Stimulated activated naive CD8-positive, alpha-beta T cell treated with anti-CD3 and anti-CD28 coated beads, Interleukin-15, Interleukin-2, amounts not matched to agents 100 ng/mL and 50 ng/mL, for 24 hours (primary cell): ENCODE measurements around the gene DCHS2.

ENCODE experiments used
- H3K27ac Mint-ChIP-seq: one replicate; pipeline ENCODE4 v1.8.0; 2021; ENCODE audit warnings: mild to moderate bottlenecking, mixed read lengths
- H3K27me3 Mint-ChIP-seq: one replicate; pipeline ENCODE4 v1.8.0; 2021; ENCODE audit warnings: mixed read lengths
- H3K36me3 Mint-ChIP-seq: one replicate; pipeline ENCODE4 v1.8.0; 2021; ENCODE audit warnings: low read depth, mixed read lengths
- H3K4me1 Mint-ChIP-seq: one replicate; pipeline ENCODE4 v1.8.0; 2021; ENCODE audit warnings: low read depth, mixed read lengths
- H3K4me3 Mint-ChIP-seq: one replicate; pipeline ENCODE4 v1.8.0; 2021; ENCODE audit warnings: mild to moderate bottlenecking, mixed read lengths
- H3K9me3 Mint-ChIP-seq: one replicate; pipeline ENCODE4 v1.8.0; 2021; ENCODE audit warnings: mixed read lengths

DCHS2 gene

GRCh38 chr4:154315741-154316140, 175.9 kb downstream of the DCHS2 start:
- Mint-ChIP-seq H3K9me3 (peaks cover 8% of the 10 kb centered on the region), H3K4me1 (no peaks in the 10 kb centered on the region), H3K36me3 (no peaks in the 10 kb centered on the region), H3K27me3 (peaks cover 33% of the 10 kb centered on the region), H3K27ac (no peak overlapping the region), H3K4me3 (no peak overlapping the region)

DNA sequence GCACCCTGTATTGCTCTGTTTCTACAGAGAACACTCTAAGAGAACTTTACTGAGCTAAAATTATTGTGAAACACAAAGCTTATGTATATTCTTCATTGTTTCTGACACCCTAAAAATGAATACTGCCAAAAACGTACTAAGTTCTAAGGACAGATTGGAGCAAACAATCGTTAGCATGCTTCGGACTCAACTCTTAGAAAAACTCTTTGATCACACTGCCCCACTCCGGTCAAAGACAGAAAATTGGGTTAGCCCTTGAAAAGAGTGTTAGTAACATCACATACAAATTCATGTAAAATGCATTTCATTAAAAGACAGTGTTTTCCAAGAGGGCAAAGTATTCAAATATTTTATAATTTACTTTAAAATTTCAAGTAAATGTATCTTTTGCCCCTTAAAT, 177.4 kb downstream of the DCHS2 start:
- Mint-ChIP-seq H3K27me3 (peaks cover 40% of the 10 kb centered on the region), H3K4me1 (no peaks in the 10 kb centered on the region), H3K4me3 (no peak overlapping the region), H3K36me3 (no peaks in the 10 kb centered on the region), H3K9me3 (peaks cover 8% of the 10 kb centered on the region), H3K27ac (no peak overlapping the region)

DNA sequence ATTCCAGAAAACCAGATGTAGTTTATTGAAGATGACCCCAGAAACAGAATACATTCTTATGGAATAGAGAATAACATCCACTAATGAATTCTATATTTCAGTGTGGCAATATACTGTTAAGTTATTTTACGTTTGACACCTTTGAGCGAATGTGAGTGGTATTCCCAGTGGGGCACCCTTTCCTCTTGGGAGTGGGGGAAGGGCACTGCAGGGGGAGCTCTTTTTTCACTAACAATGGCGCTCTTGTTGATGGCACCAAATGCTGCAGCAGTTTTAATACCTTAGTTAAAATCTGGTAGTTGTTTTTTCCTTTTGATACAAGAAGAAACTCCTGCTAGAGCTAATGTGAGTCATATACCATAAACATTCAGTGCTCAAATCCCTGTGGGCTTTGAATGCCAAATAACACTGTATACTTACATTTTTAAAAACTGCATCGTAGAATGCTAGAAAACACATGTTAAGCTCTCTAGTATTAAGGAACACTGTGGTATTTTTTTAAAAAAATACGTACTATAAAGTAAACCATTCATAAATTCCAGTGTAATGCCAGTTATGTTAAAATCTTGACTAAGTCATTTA, 178.5 kb downstream of the DCHS2 start:
- H3K27me3 Mint-ChIP-seq: peaks cover 37% of the 10 kb centered on the region
- H3K27ac Mint-ChIP-seq: no peak overlapping the region
- H3K36me3 Mint-ChIP-seq: no peaks in the 10 kb centered on the region
- no peak overlapping the region for H3K4me3 Mint-ChIP-seq
- H3K9me3 Mint-ChIP-seq: no peaks in the 10 kb centered on the region
- no peaks in the 10 kb centered on the region for H3K4me1 Mint-ChIP-seq

- H3K9me3 Mint-ChIP-seq: no peaks in the 10 kb centered on the region
- no peak overlapping the region for H3K4me3 Mint-ChIP-seq
Observed at GRCh38 chr4:154312246-154312645, 179.4 kb downstream of the DCHS2 start.

GRCh38 chr4:154310578-154310977, 181.0 kb downstream of the DCHS2 start:
- no peak overlapping the region for H3K27ac Mint-ChIP-seq
- H3K4me3 Mint-ChIP-seq: no peak overlapping the region
- H3K36me3 Mint-ChIP-seq: no peaks in the 10 kb centered on the region
- H3K27me3 Mint-ChIP-seq: peaks cover 39% of the 10 kb centered on the region
- no peaks in the 10 kb centered on the region for H3K9me3 Mint-ChIP-seq
- no peaks in the 10 kb centered on the region for H3K4me1 Mint-ChIP-seq

More at GRCh38 chr4:154312246-154312645, 179.4 kb downstream of the DCHS2 start:
- H3K4me1 Mint-ChIP-seq: no peaks in the 10 kb centered on the region
- H3K27me3 Mint-ChIP-seq: peaks cover 43% of the 10 kb centered on the region
- H3K27ac Mint-ChIP-seq: no peak overlapping the region
- H3K36me3 Mint-ChIP-seq: no peaks in the 10 kb centered on the region

GRCh38 chr4:154308207-154308606, 183.4 kb downstream of the DCHS2 start:
- Mint-ChIP-seq H3K4me1 (no peaks in the 10 kb centered on the region), H3K36me3 (no peaks in the 10 kb centered on the region), H3K9me3 (no peaks in the 10 kb centered on the region), H3K27ac (no peak overlapping the region), H3K4me3 (no peak overlapping the region), H3K27me3 (peaks cover 37% of the 10 kb centered on the region)

DNA sequence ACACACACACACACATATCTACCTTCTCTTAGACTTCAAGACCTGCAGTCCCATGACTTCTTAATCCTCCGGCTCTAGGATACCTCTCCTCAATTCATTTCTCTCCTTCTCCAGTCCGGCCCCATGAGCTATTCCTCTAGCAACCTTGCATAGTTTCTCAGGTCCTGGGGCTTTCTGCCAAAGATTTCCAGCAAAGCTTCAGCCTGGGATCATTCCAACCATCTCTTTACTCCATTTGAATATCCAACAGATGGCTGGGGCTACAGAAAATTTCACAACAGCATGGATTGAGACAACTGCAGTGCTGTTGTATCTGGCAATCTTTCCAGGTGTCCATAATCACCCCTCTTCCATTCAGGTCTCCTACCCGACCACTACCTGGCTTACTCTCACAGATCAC, 184.1 kb downstream of the DCHS2 start:
- no peak overlapping the region for H3K27ac Mint-ChIP-seq
- H3K36me3 Mint-ChIP-seq: no peaks in the 10 kb centered on the region
- no peaks in the 10 kb centered on the region for H3K9me3 Mint-ChIP-seq
- no peaks in the 10 kb centered on the region for H3K4me1 Mint-ChIP-seq
- no peak overlapping the region for H3K4me3 Mint-ChIP-seq
- peaks cover 33% of the 10 kb centered on the region for H3K27me3 Mint-ChIP-seq

DNA sequence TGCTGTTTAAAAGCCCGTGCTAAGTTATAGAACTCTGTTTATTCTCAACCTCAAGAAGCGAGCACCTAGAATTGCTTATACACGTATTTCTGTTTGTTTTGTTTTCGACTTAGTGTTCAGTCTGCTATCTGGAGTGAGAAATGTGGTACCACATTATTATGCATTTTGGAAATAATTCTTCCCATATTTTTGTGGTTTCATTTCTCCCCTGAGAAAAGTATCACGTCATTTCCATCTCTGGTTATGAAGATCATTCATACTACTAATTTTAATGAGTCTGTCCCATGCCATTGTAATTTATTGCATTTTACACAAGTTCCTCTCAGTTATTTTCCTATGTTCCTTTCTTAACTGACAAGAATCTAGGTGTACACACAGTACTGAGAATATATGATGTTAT, 186.0 kb downstream of the DCHS2 start:
- Mint-ChIP-seq H3K4me1 (no peaks in the 10 kb centered on the region), H3K27ac (no peak overlapping the region), H3K4me3 (no peak overlapping the region), H3K9me3 (no peaks in the 10 kb centered on the region), H3K27me3 (peaks cover 34% of the 10 kb centered on the region), H3K36me3 (no peaks in the 10 kb centered on the region)

DNA sequence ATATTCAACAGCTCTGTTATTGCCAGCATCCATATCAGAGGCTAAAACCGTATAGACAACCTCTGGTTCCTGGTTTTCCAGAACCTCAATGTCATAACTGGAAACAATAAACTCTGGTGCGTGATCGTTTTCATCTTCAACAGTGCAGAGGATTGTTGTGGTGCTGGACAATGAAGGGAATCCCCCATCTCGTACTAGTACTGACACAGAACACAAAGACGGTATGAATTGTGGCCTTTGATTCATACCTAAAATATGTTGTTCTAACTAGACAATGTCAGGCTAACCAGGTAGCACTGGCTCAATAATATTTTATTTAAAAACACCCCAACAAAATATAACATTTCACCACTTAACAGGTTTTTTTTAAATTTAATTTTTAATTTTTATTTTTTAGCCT, 186.9 kb downstream of the DCHS2 start:
- Mint-ChIP-seq H3K4me1 (no peaks in the 10 kb centered on the region), H3K36me3 (no peaks in the 10 kb centered on the region), H3K4me3 (no peak overlapping the region), H3K27ac (no peak overlapping the region), H3K27me3 (peaks cover 39% of the 10 kb centered on the region), H3K9me3 (no peaks in the 10 kb centered on the region)

GRCh38 chr4:154294652-154295350, 196.8 kb downstream of the DCHS2 start:
- Mint-ChIP-seq H3K4me1 (no peaks in the 10 kb centered on the region), H3K9me3 (no peaks in the 10 kb centered on the region), H3K36me3 (no peaks in the 10 kb centered on the region), H3K27me3 (peaks cover 17% of the 10 kb centered on the region), H3K4me3 (no peak overlapping the region), H3K27ac (no peak overlapping the region)

DNA sequence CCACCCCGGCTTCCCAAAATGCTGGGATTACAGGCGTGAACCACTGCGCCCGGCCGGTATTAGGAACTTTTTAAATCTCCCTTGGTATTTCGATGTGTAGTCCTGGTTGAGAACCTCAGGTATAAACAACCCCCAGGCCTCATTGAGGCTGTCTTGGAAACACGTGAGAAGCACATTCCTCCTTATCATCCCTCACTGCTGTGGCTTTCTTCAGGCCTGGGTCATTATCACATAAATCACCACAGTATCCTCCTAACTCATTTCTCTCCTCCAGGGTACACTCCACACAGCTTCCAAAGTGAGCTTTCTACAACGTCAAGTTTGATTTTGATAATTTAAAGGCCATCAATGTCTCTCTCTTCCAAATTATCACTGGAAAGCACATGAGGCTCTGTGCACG, 198.2 kb downstream of the DCHS2 start:
- no peaks in the 10 kb centered on the region for H3K36me3 Mint-ChIP-seq
- H3K27me3 Mint-ChIP-seq: peaks cover 20% of the 10 kb centered on the region
- H3K4me3 Mint-ChIP-seq: no peak overlapping the region
- no peaks in the 10 kb centered on the region for H3K9me3 Mint-ChIP-seq
- H3K4me1 Mint-ChIP-seq: no peaks in the 10 kb centered on the region
- H3K27ac Mint-ChIP-seq: no peak overlapping the region

- H3K4me3 Mint-ChIP-seq: no peak overlapping the region
Observed at GRCh38 chr4:154292589-154292988, 199.0 kb downstream of the DCHS2 start.

GRCh38 chr4:154277172-154277571, 214.4 kb downstream of the DCHS2 start:
- H3K4me3 Mint-ChIP-seq: no peak overlapping the region
- H3K4me1 Mint-ChIP-seq: no peaks in the 10 kb centered on the region
- H3K27ac Mint-ChIP-seq: no peak overlapping the region
- H3K36me3 Mint-ChIP-seq: no peaks in the 10 kb centered on the region
- H3K27me3 Mint-ChIP-seq: peaks cover 23% of the 10 kb centered on the region
- peaks cover 4% of the 10 kb centered on the region for H3K9me3 Mint-ChIP-seq

More at GRCh38 chr4:154292589-154292988, 199.0 kb downstream of the DCHS2 start:
- Mint-ChIP-seq H3K27me3 (peaks cover 16% of the 10 kb centered on the region), H3K4me1 (no peaks in the 10 kb centered on the region), H3K36me3 (no peaks in the 10 kb centered on the region), H3K27ac (no peak overlapping the region), H3K9me3 (no peaks in the 10 kb centered on the region)

GRCh38 chr4:154276496-154276895, 215.1 kb downstream of the DCHS2 start:
- Mint-ChIP-seq H3K4me1 (no peaks in the 10 kb centered on the region), H3K27ac (no peak overlapping the region), H3K36me3 (no peaks in the 10 kb centered on the region), H3K4me3 (no peak overlapping the region), H3K9me3 (peaks cover 4% of the 10 kb centered on the region), H3K27me3 (peaks cover 23% of the 10 kb centered on the region)

- H3K9me3 Mint-ChIP-seq: no peaks in the 10 kb centered on the region
- H3K27me3 Mint-ChIP-seq: peaks cover 20% of the 10 kb centered on the region
- H3K36me3 Mint-ChIP-seq: no peaks in the 10 kb centered on the region
- no peak overlapping the region for H3K27ac Mint-ChIP-seq
- no peaks in the 10 kb centered on the region for H3K4me1 Mint-ChIP-seq
- no peak overlapping the region for H3K4me3 Mint-ChIP-seq
Observed at GRCh38 chr4:154254999-154255398, 236.6 kb downstream of the DCHS2 start.

DNA sequence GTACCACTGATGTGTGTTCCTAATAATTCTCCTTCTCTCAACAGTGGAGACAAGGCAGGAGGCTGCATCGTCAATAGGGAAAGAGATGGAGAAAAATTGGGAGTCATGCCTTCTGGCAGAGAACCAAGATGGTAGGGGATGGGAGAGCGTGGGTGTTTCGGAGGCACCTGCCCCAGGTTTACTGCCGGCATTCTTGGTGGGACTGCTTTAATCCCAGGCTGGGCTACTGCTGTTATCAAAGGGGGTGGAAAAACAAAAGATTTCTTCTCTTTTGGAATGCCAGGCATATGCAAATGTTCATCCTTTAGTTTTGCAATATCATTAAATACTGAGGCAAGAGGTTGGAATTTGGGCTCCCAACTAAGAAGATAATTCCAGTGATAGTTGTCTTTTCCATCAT, 257.0 kb downstream of the DCHS2 start:
- Mint-ChIP-seq H3K27ac (no peak overlapping the region), H3K4me1 (no peaks in the 10 kb centered on the region)

More for the DNA sequence above, 257.0 kb downstream of the DCHS2 start:
- peaks cover 18% of the 10 kb centered on the region for H3K27me3 Mint-ChIP-seq
- no peaks in the 10 kb centered on the region for H3K36me3 Mint-ChIP-seq
- H3K4me3 Mint-ChIP-seq: no peak overlapping the region
- no peaks in the 10 kb centered on the region for H3K9me3 Mint-ChIP-seq
